ENCODE results near the gene ZNF407. TPM values are rescaled to one million over a fixed set of nuclear protein-coding genes. Genes with fewer than 3 reads are reported as not detected.

ZNF407 gene
- total RNA-seq, 1 experiment from 2014 or later, result 7.6 TPM

GRCh38 chr18:74796211-74796610, 198.5 kb downstream of the ZNF407 start:
- no TSS peak for BruUV-seq (replicated peaks)
- Histone ChIP-seq H4K20me1 (ENCODE audit: insufficient read depth) (no peaks in the 10 kb centered on the region), H3K4me1 (ENCODE audit: control insufficient read depth in 1 of 2, insufficient read depth in 2 of 2, low read length in 2 of 2) (peaks cover 20 to 21% of the 10 kb centered on the region in 2 experiments), H3K36me3 (ENCODE audit: control insufficient read depth in 1 of 2, insufficient read depth in 2 of 2, low read length in 2 of 2) (no peaks in the 10 kb centered on the region), H3K4me2 (ENCODE audit: low read length) (peak overlapping the region; percentile 57), H3K4me3 (replicated peaks in 1 of 2; ENCODE audit: low read depth in 1 of 2, low read length in 2 of 2) (no peak overlapping the region), H3K27me3 (ENCODE audit: insufficient read depth, low read length) (no peaks in the 10 kb centered on the region), H3K9me3 (ENCODE audit: control insufficient read depth in 1 of 2, insufficient read depth in 1 of 2, low read depth in 1 of 2, low read length in 2 of 2) (no peaks in the 10 kb centered on the region), H3K27ac (ENCODE audit: low read depth, low read length) (no peak overlapping the region), H2AFZ (ENCODE audit: low read depth, low read length, poor library complexity, severe bottlenecking) (no peak overlapping the region), H3K9me2 (ENCODE audit: insufficient read depth) (no peaks in the 10 kb centered on the region), H3K9ac (ENCODE audit: low read length) (no peak overlapping the region), H3K79me2 (ENCODE audit: insufficient read depth, low read length) (no peaks in the 10 kb centered on the region)
- intact Hi-C loops (cut with micrococcal nuclease), result no loop called here
- ChIA-PET RAD21 (ENCODE audit: low non-redundant PET in 1 of 2, low total read pairs in 2 of 2, uncharacterized antibody in 2 of 2, unreplicated experiment in 2 of 2) (no interaction called here), POLR2A (no interaction called here), CTCF (no interaction called here)
- ATAC-seq (no peak), DNase-seq (ENCODE audit: low read depth, low spot score) (no peak)
- TF ChIP-seq EZH2phosphoT487 (IDR thresholded peaks at IDR 0.05; ENCODE audit: borderline replicate concordance) (no peak), SP1 (IDR thresholded peaks at IDR 0.05; ENCODE audit: low read depth) (no peak), EGR1 (IDR thresholded peaks at IDR 0.05; ENCODE audit: low read depth) (no peak), SIN3A (IDR thresholded peaks at IDR 0.05; ENCODE audit: low read depth) (no peak), ZFX (IDR thresholded peaks at IDR 0.05) (no peak), POLR2A (IDR thresholded peaks at IDR 0.05; ENCODE audit: borderline replicate concordance, extremely low read depth, insufficient read depth, insufficient read length) (no peak), JUND (IDR thresholded peaks at IDR 0.05) (no peak), TCF7L2 (IDR thresholded peaks at IDR 0.05; ENCODE audit: borderline replicate concordance, extremely low read depth, insufficient read depth, insufficient read length) (no peak), RAD21 (IDR thresholded peaks at IDR 0.05; ENCODE audit: low read depth) (no peak)
- TF ChIP-seq, protein P1, sequence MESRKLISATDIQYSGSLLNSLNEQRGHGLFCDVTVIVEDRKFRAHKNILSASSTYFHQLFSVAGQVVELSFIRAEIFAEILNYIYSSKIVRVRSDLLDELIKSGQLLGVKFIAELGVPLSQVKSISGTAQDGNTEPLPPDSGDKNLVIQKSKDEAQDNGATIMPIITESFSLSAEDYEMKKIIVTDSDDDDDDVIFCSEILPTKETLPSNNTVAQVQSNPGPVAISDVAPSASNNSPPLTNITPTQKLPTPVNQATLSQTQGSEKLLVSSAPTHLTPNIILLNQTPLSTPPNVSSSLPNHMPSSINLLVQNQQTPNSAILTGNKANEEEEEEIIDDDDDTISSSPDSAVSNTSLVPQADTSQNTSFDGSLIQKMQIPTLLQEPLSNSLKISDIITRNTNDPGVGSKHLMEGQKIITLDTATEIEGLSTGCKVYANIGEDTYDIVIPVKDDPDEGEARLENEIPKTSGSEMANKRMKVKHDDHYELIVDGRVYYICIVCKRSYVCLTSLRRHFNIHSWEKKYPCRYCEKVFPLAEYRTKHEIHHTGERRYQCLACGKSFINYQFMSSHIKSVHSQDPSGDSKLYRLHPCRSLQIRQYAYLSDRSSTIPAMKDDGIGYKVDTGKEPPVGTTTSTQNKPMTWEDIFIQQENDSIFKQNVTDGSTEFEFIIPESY (IDR thresholded peaks at IDR 0.05; ENCODE audit: extremely low read depth, insufficient replicate concordance, low read length), result no peak
- TF ChIP-seq, protein P2, sequence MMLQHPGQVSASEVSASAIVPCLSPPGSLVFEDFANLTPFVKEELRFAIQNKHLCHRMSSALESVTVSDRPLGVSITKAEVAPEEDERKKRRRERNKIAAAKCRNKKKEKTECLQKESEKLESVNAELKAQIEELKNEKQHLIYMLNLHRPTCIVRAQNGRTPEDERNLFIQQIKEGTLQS (IDR thresholded peaks at IDR 0.05), result no peak
- TF ChIP-seq, protein P3, sequence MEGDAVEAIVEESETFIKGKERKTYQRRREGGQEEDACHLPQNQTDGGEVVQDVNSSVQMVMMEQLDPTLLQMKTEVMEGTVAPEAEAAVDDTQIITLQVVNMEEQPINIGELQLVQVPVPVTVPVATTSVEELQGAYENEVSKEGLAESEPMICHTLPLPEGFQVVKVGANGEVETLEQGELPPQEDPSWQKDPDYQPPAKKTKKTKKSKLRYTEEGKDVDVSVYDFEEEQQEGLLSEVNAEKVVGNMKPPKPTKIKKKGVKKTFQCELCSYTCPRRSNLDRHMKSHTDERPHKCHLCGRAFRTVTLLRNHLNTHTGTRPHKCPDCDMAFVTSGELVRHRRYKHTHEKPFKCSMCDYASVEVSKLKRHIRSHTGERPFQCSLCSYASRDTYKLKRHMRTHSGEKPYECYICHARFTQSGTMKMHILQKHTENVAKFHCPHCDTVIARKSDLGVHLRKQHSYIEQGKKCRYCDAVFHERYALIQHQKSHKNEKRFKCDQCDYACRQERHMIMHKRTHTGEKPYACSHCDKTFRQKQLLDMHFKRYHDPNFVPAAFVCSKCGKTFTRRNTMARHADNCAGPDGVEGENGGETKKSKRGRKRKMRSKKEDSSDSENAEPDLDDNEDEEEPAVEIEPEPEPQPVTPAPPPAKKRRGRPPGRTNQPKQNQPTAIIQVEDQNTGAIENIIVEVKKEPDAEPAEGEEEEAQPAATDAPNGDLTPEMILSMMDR (IDR thresholded peaks at IDR 0.05 in 2 of 3, conservative IDR thresholded peaks at IDR 0.05 in 1 of 3; ENCODE audit: borderline replicate concordance in 1 of 3, insufficient read depth in 1 of 3, low read depth in 2 of 3, low read length in 2 of 3), result no peak
